RWPE2 (cell line): Measurements from ENCODE around the gene ZNF616.

Source experiments
- ATAC-seq: fragments of 200-7000 bp; cut with Tn5 transposase; 3 replicates; pipeline ENCODE4 v1.9.1; 2021; ENCODE audit warnings: low read depth
- DNase-seq: peaks from one replicate; pipeline ENCODE4 v3.0.0-alpha.2; 2020; ENCODE audit warnings: low spot score
- H3K27ac ChIP-seq: fragments of 450-650 bp; 2 replicates; pipeline ENCODE4 v1.5.1; 2017; ENCODE audit warnings: mild to moderate bottlenecking; ENCODE audit not compliant: poor library complexity, severe bottlenecking
- H3K27me3 ChIP-seq: fragments of 250-450 bp; sonication (Bioruptor Pico); 2 replicates; pipeline ENCODE4 v1.5.1; 2021; ENCODE audit warnings: mild to moderate bottlenecking, moderate library complexity; ENCODE audit not compliant: insufficient read depth, poor library complexity, severe bottlenecking
- H3K36me3 ChIP-seq: fragments of 250-450 bp; sonication (Bioruptor Pico); 2 replicates; pipeline ENCODE4 v1.5.1; 2020; ENCODE audit warnings: low read depth, mild to moderate bottlenecking, moderate library complexity
- H3K4me1 ChIP-seq: fragments of 250-450 bp; sonication (Bioruptor Pico); 2 replicates; pipeline ENCODE4 v1.5.1; 2021; ENCODE audit warnings: mild to moderate bottlenecking, moderate library complexity; ENCODE audit not compliant: insufficient read depth, poor library complexity, severe bottlenecking
- H3K4me3 ChIP-seq: fragments of 250-450 bp; sonication (Bioruptor Pico); 2 replicates; pipeline ENCODE4 v1.5.1; 2021; ENCODE audit warnings: mild to moderate bottlenecking, moderate library complexity; ENCODE audit not compliant: severe bottlenecking
- H3K9me3 ChIP-seq: fragments of 250-450 bp; sonication (Bioruptor Pico); 2 replicates; pipeline ENCODE4 v1.5.1; 2021; ENCODE audit warnings: mild to moderate bottlenecking, moderate library complexity; ENCODE audit not compliant: severe bottlenecking
- TF ChIP-seq, protein P1 (sequence below): fragments of 450-650 bp; IDR thresholded peaks from one replicate; pipeline ENCODE4 v1.5.1; 2017; ENCODE audit warnings: mild to moderate bottlenecking, moderate library complexity; ENCODE audit not compliant: poor library complexity, severe bottlenecking

The ZNF616 gene

DNA sequence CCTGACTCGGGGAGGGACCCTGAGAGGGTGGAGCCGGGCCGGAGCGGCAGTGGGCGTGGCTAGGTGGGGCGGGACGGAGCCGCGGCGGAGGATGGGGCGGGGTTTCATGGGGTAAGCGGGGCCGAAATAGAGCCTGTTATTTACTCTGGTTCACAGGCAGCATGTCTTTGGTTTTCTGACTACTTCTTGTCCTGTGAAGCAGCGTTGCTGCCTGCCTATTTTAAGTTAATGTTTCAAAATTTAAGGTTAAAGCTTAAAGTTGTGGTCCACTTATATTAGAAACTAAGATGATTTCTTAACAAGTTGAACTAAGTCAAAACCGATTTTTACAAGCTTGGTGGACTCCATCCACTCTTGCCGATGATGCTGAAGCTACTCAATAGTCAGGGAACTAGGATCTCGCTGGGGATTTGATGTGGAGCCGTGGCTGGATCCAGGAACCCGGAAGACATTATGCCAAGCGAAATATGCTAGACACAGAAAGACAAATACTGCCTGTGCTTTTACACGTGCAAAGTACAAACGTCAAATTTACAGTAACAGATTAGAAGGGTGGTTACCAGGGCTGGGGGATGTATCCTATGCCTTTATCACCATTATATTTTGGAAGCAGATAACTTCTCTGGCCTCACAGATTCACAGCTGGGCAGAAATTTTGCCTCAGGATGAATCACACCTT lies 433 bp upstream of the ZNF616 start:
- Histone ChIP-seq H3K9me3 (peaks cover 2% of the 10 kb centered on the region), H3K4me3 (peak overlapping the region; percentile 49), H3K27ac (peak overlapping the region; percentile 80), H3K4me1 (no peaks in the 10 kb centered on the region), H3K27me3 (no peaks in the 10 kb centered on the region), H3K36me3 (peaks cover 5% of the 10 kb centered on the region)
- TF ChIP-seq, protein P1, sequence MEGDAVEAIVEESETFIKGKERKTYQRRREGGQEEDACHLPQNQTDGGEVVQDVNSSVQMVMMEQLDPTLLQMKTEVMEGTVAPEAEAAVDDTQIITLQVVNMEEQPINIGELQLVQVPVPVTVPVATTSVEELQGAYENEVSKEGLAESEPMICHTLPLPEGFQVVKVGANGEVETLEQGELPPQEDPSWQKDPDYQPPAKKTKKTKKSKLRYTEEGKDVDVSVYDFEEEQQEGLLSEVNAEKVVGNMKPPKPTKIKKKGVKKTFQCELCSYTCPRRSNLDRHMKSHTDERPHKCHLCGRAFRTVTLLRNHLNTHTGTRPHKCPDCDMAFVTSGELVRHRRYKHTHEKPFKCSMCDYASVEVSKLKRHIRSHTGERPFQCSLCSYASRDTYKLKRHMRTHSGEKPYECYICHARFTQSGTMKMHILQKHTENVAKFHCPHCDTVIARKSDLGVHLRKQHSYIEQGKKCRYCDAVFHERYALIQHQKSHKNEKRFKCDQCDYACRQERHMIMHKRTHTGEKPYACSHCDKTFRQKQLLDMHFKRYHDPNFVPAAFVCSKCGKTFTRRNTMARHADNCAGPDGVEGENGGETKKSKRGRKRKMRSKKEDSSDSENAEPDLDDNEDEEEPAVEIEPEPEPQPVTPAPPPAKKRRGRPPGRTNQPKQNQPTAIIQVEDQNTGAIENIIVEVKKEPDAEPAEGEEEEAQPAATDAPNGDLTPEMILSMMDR = no peak
- ATAC-seq (peak; percentile 92), DNase-seq (no peak)

DNA sequence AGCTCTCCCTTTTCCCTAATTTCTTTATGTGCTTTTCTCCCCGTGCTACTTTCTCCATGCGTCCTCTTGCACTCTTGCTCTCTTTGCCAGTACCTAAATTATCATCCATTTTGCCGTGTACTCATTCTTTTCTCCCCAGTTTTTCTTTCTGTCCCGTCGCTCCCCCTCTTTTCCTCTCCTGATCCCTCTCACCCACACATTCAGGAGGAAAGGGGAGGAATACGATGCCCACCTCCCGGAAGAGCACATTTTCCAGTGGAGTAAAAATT lies 821 bp downstream of the ZNF616 start:
- peaks cover 5% of the 10 kb centered on the region for H3K36me3 ChIP-seq
- ATAC-seq (0 out of 3 replicates have a peak, but pooled peaks have one; percentile 2), DNase-seq (no peak)
- no peaks in the 10 kb centered on the region for H3K27me3 ChIP-seq
- TF ChIP-seq, protein P1 = no peak
- H3K27ac ChIP-seq = peak overlapping the region; percentile 80
- peak overlapping the region; percentile 49 for H3K4me3 ChIP-seq
- H3K4me1 ChIP-seq = no peaks in the 10 kb centered on the region
- H3K9me3 ChIP-seq = peaks cover 2% of the 10 kb centered on the region

DNA sequence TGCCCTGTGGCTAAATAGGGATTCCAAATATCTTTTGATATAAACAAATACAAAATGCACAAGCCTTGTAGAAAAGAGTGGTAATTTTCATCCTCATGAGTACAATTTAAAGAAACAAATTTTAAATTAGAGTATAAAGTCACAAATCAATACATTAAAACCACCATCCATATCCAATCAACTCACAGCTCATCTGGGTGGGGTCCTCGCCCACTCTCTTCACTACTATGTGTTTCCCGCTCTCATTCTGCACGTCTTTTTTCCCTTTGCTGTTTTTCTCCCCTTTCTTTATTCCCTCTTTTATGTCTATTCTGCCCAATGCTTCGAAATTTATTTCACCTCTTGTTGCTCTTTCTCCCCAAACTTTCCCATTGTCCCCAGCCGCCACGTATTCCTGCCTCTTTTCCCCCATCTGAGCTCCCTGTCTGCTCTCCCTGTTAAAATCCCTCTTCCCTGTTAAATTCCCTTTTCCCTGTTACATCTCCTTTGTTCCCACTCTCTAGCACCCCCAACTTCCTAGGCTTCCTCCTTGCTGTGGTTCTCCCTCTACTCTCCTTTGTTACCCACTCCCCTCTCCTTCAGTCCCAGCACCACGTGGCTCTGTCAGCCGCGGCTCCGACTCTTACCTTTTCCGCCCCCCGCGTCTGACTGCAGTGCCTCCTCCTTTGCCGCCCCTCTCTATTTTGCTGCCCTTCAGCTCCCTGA lies 1.3 kb downstream of the ZNF616 start:
- H3K4me1 ChIP-seq = no peaks in the 10 kb centered on the region
- H3K36me3 ChIP-seq = peaks cover 5% of the 10 kb centered on the region
- ATAC-seq (peak; percentile 41; the same call in 1 of the 3 replicates), DNase-seq (no peak)
- peak overlapping the region; percentile 80 for H3K27ac ChIP-seq
- no peaks in the 10 kb centered on the region for H3K27me3 ChIP-seq
- TF ChIP-seq, protein P1 = no peak
- H3K9me3 ChIP-seq = peaks cover 4% of the 10 kb centered on the region
- peak overlapping the region; percentile 49 for H3K4me3 ChIP-seq

DNA sequence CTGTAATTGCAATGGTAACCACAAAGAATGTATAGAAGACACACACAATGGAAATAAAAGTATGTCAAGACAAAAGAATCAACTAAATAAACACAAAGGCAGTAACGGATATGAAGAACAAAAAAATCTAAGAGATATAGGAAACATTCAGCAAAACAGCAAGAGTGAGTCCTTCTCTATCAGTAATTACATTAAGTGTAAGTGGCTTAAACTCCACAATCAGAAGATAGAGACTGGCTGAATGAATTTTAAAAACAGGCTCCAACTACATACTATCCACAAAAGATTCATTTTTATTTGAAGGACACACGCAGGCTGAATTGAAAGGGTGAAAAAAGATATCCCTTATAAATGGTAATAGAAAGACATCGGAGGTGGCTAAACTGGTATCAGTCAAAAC lies 19.5 kb downstream of the ZNF616 start:
- Histone ChIP-seq H3K36me3 (peaks cover 92% of the 10 kb centered on the region), H3K4me1 (no peaks in the 10 kb centered on the region), H3K27ac (no peak overlapping the region), H3K27me3 (no peaks in the 10 kb centered on the region), H3K4me3 (no peak overlapping the region), H3K9me3 (peaks cover 64% of the 10 kb centered on the region)
- ATAC-seq = no peak
- no peak for DNase-seq
- TF ChIP-seq, protein P1 = no peak

DNA sequence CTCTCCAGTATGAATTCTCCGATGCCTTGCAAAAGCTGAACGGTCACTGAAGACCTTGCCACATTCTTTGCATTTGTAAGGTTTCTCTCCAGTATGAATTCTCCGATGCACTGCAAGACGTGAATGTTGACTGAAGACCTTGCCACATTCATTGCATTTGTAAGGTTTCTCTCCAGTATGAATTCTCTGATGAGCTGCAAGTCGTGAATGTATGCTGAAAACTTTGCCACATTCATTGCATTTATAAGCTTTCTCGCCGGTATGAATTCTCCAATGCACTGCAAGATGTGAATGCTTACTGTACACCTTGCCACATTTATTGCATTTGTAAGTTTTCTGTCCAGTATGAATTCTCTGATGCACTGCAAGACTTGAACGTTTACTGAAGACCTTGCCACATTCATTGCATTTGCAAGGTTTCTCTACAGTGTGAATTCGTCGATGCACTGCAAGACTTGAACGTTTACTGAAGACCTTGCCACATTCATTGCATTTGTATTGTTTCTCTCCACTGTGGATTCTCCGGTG lies 24.1 kb downstream of the ZNF616 start:
- no peak for ATAC-seq
- peaks cover 49% of the 10 kb centered on the region for H3K36me3 ChIP-seq

More for the DNA sequence above, 24.1 kb downstream of the ZNF616 start:
- no peak overlapping the region for H3K27ac ChIP-seq
- no peaks in the 10 kb centered on the region for H3K4me1 ChIP-seq
- H3K27me3 ChIP-seq = no peaks in the 10 kb centered on the region
- H3K9me3 ChIP-seq = peaks cover 63% of the 10 kb centered on the region
- DNase-seq = no peak
- TF ChIP-seq, protein P1 = no peak
- no peak overlapping the region for H3K4me3 ChIP-seq
